NCI-H1417 (cell line): Measurements from ENCODE around the gene MGST2.

ENCODE experiments used
- DNase-seq, 3 experiments: peaks; one replicate each; lab custom pipeline; 2025; lab: John Stamatoyannopoulos, UW

MGST2 gene

DNA sequence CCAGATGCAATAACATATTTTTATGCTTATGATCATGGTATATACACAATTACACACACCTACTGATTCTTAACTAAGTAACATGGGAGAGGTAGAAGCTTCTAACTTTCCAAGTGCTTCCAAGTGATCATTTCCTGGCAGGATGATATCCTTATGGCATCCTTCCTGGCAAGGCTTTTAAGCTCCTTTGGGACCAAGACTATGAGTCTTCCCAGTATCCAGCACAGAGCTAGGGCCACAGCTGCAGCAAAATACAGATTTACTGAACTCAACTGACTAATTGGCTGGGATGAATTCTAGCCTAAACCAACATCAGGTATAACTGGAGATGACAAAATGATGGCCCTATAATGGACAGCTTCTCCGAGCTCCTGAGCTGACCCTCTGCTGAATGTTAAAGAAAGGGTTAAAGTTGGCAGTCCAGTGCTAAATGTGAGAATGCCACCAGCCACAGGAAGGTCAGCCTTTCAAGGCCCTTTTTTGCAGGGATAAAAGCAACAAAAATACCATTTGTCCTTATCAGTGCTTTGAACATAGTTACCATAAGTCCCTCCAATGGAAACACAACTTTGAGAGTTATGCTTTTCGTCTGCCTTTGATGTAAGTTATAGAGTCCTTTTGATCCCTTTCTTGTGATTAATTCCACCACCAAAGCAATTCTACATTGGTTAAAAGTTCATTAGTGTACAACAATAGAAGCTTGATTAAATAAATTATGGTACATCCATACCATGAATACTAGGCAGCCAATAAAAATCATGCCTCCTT lies 73.4 kb downstream of the MGST2 start:
- no peak for DNase-seq

DNA sequence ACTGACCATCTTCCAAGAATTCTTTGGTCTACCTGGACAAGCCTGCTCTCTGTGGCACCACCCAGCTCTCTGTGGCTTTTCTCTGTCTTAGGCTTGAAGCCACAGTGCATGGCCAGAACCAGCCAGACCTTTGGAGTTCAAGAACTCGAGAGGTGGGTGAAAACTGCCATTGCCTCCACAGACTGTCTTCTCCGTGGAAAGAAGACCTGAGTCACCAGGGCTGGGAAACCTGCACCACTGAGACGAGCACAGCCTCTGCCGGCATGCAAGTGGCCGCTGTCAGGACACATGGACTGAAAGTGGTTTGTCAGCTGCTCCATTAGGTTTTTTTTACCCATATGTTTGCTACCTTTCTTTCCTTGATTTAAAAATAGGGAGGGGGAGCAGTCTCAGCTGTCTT lies 74.5 kb downstream of the MGST2 start:
- DNase-seq, result no peak

DNA sequence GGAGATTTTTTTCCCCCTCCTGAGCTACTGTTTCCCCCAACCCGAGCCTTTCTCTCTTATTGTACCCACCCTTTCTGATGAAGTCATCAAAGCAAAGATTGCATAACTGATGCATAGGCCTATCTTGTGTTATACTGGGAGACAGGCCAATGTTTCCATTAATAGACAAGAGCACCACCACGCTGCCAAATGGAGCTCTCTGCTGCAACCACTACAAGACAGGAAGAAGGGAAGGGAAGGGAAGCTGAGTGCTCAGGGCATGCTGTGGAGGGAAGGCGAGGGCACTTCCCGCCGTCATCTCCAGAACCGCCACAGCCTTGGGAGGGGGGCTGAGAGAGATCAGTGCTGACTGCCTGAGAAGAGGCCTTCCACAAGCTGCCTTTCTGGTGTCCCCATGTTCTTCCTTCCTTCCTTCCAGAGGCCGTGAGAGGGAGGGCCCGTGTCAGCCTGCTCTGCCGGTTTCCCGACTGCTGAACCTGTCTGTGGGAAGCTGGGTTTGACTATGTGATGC lies 75.0 kb downstream of the MGST2 start:
- peak in 1 of 3 experiments; percentile 31 for DNase-seq

DNA sequence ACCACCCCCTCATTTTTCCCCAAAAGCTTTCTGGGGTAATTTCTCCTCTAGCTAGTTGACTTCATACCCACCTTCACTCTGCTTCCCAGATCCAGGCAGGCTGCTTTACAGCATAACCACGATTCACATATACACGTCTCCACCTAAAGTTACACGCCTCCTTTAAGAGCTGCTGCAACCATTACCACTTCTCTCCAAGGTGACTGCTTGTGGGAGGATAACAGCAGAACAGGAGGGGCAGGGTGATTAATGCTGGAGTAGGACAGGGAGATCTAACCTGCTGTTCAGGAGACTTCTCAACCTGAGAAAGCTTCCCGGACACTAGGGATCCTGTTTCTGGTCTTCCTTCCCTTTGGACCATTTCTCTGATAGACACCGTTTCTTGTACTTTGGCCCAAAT lies 77.4 kb downstream of the MGST2 start:
- DNase-seq, result no peak

DNA sequence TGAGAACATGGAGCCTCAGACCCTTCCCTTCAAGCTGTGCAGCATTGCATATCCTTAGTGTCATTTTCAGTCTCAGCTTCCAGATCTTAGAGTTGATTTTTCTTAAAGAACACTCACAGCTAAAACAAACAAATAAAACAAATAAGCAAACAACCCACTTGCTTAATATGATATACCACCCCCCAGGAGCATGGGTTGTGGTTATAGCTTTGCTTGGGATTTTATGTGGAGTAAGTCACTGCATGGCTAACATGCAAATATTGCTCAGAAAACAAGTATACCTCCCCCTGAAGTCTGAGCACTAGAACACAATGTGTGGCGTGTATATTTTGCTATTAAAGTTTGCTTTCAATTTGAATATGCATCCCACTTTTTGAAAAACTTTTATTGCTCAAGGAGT lies 78.6 kb downstream of the MGST2 start:
- no peak for DNase-seq

DNA sequence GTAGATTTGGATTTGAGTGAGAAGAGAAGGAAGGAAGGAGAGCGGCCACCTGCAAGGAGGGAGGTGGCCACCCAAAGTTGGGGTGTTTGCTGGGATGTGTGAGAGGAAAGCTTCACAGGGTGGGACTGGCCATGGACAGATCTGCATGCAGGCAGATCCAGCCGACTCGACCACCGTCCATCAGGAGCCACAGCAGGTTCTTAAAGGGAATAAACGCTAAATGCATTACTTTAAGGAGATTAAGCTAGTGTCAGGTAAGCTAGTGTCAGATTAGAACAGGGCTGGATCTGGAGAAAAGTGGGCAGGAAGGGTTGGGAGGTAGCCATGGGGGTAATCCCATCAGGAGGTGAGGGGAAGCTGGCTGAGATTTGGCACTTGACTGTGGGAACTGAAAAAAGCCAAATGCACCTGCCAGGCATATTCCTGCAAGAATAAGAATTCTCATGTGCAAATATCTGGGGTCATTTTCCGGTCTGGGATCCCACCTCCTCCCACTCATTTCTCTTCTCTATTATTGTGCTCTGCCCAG lies 79.6 kb downstream of the MGST2 start:
- DNase-seq, result no peak

DNA sequence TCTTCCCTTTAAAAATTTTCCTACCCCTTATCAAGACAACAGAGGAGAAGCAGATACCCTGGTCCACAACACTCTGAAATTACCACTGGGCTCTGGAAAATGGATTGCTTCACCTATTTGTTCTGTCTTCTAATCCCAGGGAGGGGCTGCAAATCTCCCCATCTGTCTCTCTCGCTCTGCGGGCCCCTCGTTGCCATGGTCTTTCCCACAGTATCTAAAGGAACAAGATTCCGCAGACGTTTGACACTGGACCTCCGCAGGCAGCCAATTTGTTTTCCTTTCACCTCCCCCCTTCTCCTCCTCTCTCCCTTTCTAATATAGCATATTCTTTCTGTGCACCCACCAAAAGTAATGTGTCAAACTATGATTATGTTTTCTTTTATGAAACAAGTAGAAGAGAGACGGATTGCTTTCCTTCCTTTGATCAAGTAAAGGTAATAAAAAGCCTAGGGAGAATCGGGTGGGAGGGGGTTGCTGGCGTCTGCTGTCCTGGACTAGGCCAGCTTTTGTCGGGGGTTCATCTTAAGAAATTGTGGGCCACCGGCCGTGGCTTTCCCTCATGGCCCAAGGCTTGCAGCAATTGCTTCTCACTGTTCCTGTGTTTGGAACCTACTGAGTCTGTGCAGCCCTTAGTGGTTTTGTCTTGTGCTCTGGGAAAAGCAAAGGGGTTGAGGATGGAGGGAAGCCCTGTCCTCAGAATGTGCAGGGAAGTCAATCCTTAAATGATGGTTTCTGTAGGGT lies 81.0 kb downstream of the MGST2 start:
- DNase-seq, result peak in 1 of 3 experiments; percentile 28

DNA sequence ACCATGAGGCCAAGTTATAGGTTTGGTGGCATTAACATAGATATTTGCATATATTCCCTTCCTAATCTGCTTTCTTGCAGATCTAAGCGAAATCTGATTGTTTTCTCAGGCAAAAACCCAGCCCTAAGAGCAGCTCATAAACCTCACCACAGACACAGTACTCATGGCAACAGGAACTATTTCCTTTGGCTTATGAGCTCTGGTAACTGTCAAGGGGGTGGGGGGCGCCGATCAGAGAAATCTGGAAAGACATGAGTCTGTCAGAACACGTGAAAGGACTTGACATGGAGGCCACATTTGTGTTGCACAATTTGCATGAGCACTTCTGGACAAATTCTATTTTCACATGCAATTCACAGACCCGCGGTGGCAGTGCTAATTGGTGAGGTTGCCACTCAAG lies 83.7 kb downstream of the MGST2 start:
- no peak for DNase-seq

DNA sequence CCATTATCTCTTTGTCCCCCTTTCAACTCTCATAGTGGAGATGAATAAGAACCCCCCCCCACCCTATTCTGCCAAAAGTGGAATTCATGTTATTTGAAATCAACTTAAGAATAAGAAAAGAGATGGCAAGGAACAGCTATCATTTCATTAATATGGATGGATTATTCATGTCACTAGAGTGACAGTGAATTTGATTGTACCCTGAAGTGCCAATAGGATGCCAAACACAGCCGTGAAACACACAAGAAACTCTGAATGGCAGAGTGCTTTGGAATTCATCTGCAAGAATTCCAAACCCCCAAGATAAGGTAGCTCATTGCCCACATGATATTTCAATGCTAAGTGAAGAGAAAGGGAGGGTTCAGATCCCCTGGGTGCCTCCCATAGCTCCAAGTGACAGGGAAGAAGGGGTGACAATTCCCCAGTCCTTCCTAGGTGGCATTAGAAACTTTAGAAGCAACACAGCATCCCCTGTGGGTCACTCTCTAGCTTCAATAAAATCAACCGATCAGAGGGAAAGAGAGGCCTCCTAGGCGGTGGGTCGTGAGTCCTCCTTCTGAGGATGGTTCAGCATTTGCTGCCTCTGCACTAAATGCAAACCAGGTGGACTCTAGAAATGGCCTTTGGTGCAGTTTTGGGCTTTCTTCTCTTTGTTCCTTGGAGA lies 84.3 kb downstream of the MGST2 start:
- DNase-seq, result no peak

DNA sequence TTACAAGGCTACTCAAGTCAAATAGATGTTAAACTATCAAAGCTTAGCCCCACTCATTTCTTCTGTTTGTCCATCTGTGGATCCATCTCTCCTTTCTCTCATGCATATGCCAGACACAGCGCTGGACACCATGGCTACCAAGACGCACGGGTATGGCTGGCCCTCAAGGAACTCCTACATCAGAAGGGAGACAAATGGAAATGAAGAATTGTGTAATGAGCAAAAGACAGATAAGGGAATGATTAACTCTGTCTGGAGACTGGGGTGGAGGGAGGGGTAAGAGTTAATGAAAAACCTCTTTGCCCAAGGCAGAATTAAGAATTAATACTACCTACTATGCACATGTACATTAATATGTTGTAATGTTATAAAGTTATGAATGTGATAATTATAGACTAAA lies 88.1 kb downstream of the MGST2 start:
- DNase-seq, result no peak
